ACC112 (cell line): Measurements from ENCODE around the gene UGT1A3.
"Not testable (repeated sequence)": the region's sequence is repeated elsewhere in the genome, so short reads cannot be mapped to it uniquely, and the experiment has no call there.

Experiments
- H2AFZ ChIP-seq: fragments of 200-600 bp; sonication (generic); one replicate; pipeline ENCODE4 v1.6.0; 2017; ENCODE audit warnings: antibody characterized with exemption, low read length; ENCODE audit not compliant: unreplicated experiment
- H3K27ac ChIP-seq: fragments of 200-600 bp; sonication (generic); 2 replicates; pipeline ENCODE4 v1.5.1; 2014; ENCODE audit warnings: low read depth, mild to moderate bottlenecking, antibody characterized with exemption, low read length, moderate library complexity
- H3K27me3 ChIP-seq: fragments of 200-600 bp; sonication (generic); 2 replicates; pipeline ENCODE4 v1.6.1; 2014; ENCODE audit warnings: mild to moderate bottlenecking, antibody characterized with exemption, low read length, moderate library complexity, mixed read lengths; ENCODE audit not compliant: insufficient read depth
- H3K36me3 ChIP-seq: fragments of 200-600 bp; sonication (generic); 2 replicates; pipeline ENCODE4 v1.6.1; 2016; ENCODE audit warnings: mild to moderate bottlenecking, antibody characterized with exemption, low read length, moderate library complexity, mixed read lengths; ENCODE audit not compliant: insufficient read depth
- H3K4me1 ChIP-seq: fragments of 200-600 bp; sonication (generic); one replicate; pipeline ENCODE4 v1.6.1; 2016; ENCODE audit warnings: low read length, mixed read lengths; ENCODE audit not compliant: insufficient read depth, unreplicated experiment, control insufficient read depth
- H3K4me3 ChIP-seq: fragments of 200-600 bp; sonication (generic); 2 replicates; pipeline ENCODE4 v1.5.1; 2014; ENCODE audit warnings: mild to moderate bottlenecking, low read depth, low read length
- H3K79me2 ChIP-seq: fragments of 200-600 bp; sonication (generic); one replicate; pipeline ENCODE4 v1.6.0; 2016; ENCODE audit warnings: low read length; ENCODE audit not compliant: control insufficient read depth, unreplicated experiment, insufficient read depth

UGT1A3 gene

GRCh38 chr2:233745073-233745755 lies 16.4 kb downstream of the UGT1A3 start:
- H3K27ac ChIP-seq, result no peak overlapping the region
- H3K4me3 ChIP-seq, result no peak overlapping the region
- H3K27me3 ChIP-seq, result peaks cover 57% of the 10 kb centered on the region
- H3K79me2 ChIP-seq, result no peaks in the 10 kb centered on the region
- no peaks in the 10 kb centered on the region for H3K4me1 ChIP-seq
- no peak overlapping the region for H2AFZ ChIP-seq
- H3K36me3 ChIP-seq, result no peaks in the 10 kb centered on the region

DNA sequence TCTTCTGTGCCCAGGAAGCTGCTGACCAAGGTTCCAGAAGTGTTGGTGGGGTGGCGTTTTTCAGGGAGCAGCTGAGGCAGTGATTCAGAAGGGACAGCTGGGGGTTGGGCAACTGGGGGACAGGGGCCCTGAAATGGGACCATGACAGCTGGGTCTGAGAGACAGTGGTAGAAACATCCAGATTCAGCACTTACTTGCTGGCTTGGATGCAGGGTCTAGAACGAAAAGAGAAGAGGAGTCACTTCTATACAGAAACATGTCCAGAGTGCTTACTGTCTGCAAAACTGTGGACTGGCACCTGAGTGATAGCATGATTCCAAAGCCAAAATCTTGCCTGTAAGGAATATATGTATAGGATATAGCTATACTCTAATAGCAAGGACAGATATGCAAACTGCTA lies 17.0 kb downstream of the UGT1A3 start:
- H3K27ac ChIP-seq, H3K4me3 ChIP-seq, H3K4me1 ChIP-seq, H3K79me2 ChIP-seq, H3K36me3 ChIP-seq, H2AFZ ChIP-seq: not testable (repeated sequence)
- peaks cover 51% of the 10 kb centered on the region for H3K27me3 ChIP-seq

DNA sequence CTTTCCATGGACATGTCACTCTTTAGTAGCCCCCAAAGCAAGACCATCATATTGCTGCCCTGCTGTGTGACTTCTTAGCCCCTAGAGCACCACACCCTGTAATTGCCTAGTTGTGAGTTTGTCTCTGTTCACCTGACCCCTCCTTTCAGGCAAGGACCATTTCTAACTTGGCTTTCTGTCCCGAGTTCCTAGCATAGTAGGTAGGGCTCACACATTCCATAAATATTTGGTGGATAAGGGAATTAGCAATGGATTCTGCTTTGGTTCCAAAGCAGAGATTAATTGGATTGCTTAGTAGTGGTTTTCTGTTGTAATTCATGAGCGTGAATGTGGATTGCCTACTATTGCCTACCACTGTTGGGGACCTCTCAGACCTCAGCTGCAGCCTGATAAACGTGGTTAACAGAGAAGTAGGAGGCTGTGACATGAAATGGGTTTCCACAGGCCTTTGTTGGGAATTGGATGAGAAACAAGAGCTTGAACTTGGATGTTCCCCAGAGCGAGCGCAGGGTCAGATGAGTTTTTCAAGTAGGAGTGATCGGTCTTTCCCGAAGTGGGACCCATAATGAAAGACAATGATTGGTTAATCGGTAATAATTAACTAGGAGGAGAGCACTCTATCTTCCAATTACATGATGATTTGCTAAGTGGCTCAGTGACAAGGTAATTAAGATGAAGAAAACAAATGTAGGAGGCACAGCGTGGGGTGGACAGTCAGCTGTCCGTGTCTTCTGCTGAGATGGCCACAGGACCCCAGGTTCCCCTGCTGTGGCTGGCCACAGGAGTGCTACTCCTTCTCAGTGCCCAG lies 17.8 kb downstream of the UGT1A3 start:
- no peak overlapping the region for H3K27ac ChIP-seq
- no peak overlapping the region for H2AFZ ChIP-seq
- peaks cover 43% of the 10 kb centered on the region for H3K27me3 ChIP-seq
- H3K36me3 ChIP-seq, result no peaks in the 10 kb centered on the region
- H3K4me1 ChIP-seq, result no peaks in the 10 kb centered on the region
- H3K79me2 ChIP-seq, result no peaks in the 10 kb centered on the region
- H3K4me3 ChIP-seq, result no peak overlapping the region

DNA sequence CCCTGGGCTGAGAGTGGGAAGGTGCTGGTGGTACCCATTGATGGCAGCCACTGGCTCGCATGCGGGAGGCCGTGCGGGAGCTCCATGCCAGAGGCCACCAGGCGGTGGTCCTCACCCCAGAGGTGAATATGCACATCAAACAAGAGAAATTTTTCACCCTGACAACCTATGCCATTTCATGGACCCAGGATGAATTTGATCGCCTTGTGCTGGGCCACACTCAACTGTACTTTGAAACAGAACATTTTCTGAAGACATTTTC lies 18.4 kb downstream of the UGT1A3 start:
- no peak overlapping the region for H2AFZ ChIP-seq
- H3K27ac ChIP-seq, result no peak overlapping the region
- H3K4me3 ChIP-seq, result no peak overlapping the region
- H3K79me2 ChIP-seq, result no peaks in the 10 kb centered on the region
- H3K27me3 ChIP-seq, result peaks cover 38% of the 10 kb centered on the region
- no peaks in the 10 kb centered on the region for H3K4me1 ChIP-seq
- no peaks in the 10 kb centered on the region for H3K36me3 ChIP-seq

- H3K4me1 ChIP-seq, H3K36me3 ChIP-seq, H3K4me3 ChIP-seq, H3K79me2 ChIP-seq, H2AFZ ChIP-seq, H3K27ac ChIP-seq: not testable (repeated sequence)
- peaks cover 37% of the 10 kb centered on the region for H3K27me3 ChIP-seq
These were observed 21.8 kb downstream of the UGT1A3 start for GRCh38 chr2:233750689-233751088.

GRCh38 chr2:233751212-233752009 lies 22.6 kb downstream of the UGT1A3 start:
- not testable (repeated sequence) for H3K36me3 ChIP-seq, H3K4me3 ChIP-seq, H2AFZ ChIP-seq, H3K27ac ChIP-seq, H3K79me2 ChIP-seq, H3K4me1 ChIP-seq
- H3K27me3 ChIP-seq, result peaks cover 30% of the 10 kb centered on the region

- Histone ChIP-seq H2AFZ (no peak overlapping the region), H3K4me1 (no peaks in the 10 kb centered on the region), H3K4me3 (no peak overlapping the region), H3K79me2 (no peaks in the 10 kb centered on the region), H3K27ac (no peak overlapping the region), H3K27me3 (peaks cover 8% of the 10 kb centered on the region; the same call in 1 of the 2 replicates), H3K36me3 (no peaks in the 10 kb centered on the region)
These were observed 26.2 kb downstream of the UGT1A3 start for GRCh38 chr2:233754872-233755611.

- no peaks in the 10 kb centered on the region for H3K79me2 ChIP-seq
- no peaks in the 10 kb centered on the region for H3K4me1 ChIP-seq
- H3K4me3 ChIP-seq, result no peak overlapping the region
- H3K27me3 ChIP-seq, result peaks cover 8% of the 10 kb centered on the region; the same call in 1 of the 2 replicates
- H3K36me3 ChIP-seq, result no peaks in the 10 kb centered on the region
- H3K27ac ChIP-seq, result no peak overlapping the region
- H2AFZ ChIP-seq, result no peak overlapping the region
These were observed 27.7 kb downstream of the UGT1A3 start for GRCh38 chr2:233756429-233757081.

DNA sequence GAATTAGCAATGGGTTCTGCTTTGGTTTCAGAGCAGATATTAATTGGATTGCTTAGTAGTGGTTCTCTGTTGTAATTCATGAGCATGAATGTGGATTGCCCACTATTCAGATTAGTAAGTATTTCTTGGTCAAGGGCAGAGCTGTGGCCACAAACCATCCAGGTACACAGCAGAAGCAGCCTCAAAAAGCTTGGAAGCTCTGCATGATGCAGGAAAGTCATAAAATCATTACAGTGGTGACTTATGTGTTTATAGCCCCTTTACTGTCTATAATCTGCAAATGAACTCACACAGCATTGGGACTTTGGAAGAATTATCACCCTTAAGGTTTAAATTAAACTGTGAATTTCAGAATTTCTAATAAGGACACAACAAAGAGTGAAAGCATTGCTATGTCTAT lies 29.3 kb downstream of the UGT1A3 start:
- no peaks in the 10 kb centered on the region for H3K36me3 ChIP-seq
- H3K27me3 ChIP-seq, result peaks cover 8% of the 10 kb centered on the region; the same call in 1 of the 2 replicates
- H2AFZ ChIP-seq, result no peak overlapping the region
- no peaks in the 10 kb centered on the region for H3K4me1 ChIP-seq
- H3K27ac ChIP-seq, result no peak overlapping the region
- H3K4me3 ChIP-seq, result no peak overlapping the region
- no peaks in the 10 kb centered on the region for H3K79me2 ChIP-seq

DNA sequence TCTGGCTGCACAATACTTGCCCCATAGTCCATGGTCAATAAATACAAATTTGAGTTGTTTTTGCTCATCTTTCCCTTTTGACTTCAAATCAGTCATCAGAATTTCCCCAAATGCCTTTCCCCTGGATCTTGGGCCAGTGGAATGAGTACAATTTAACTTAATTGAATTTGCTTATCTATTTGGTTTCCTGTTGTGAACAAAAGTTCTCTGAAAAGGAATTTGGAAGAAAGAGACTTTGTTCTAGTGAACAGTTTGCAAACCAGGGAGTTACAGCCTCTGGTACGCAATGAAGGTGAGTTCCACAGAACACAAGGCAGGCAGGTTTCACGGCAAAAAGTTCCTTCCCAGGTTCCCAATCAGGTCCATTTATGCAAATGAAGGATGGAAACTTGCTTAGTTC lies 30.0 kb downstream of the UGT1A3 start:
- peaks cover 2% of the 10 kb centered on the region; the same call in 1 of the 2 replicates for H3K27me3 ChIP-seq
- peaks cover 3% of the 10 kb centered on the region for H3K4me1 ChIP-seq
- no peak overlapping the region for H2AFZ ChIP-seq
- H3K27ac ChIP-seq, result no peak overlapping the region
- H3K79me2 ChIP-seq, result no peaks in the 10 kb centered on the region
- no peak overlapping the region for H3K4me3 ChIP-seq
- H3K36me3 ChIP-seq, result no peaks in the 10 kb centered on the region
